ENCODE data around the gene SPACA6. TPM values are rescaled to one million over a fixed set of nuclear protein-coding genes. Genes with fewer than 3 reads are reported as not detected.

Gene SPACA6
- total and polyA plus RNA-seq, 2 donors from 2014 or later: 18.9 to 25.4 TPM

DNA sequence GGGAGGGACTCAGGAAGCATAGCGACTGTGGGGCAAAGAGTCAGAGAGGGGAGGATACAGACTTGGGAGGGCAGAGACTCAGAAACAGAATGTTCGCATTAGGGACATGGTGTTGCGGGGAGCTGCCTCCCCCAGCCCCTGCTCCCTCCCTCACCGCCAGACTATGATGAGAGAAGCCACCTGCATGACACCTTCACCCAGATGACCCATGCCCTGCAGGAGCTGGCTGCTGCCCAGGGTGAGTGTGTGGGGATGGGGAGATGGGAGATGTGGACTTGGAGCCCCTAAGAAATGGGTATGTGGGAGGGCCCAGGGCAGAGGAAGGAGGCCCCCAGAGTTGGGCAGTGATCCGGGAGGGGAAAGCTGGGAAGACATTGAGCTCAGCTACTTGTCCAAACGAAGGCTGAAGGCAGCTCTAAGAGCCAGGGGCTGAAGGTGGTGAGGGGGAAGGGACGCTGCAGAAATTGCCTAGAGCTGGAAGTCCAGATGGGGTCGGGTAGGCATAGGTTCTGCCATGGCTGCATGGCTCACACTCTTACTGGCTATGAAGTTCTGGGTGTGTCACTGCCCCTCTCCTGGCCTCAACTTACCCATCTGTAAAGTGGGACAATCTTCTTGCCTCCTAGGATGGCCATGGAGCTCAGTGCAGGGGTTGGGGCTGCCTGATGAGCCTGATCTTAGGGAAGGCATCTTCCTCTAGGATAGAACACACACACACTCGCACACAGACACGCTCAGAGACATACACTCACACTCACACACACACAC, 1.4 kb downstream of the SPACA6 start:
- Histone ChIP-seq H3K9ac (ENCODE audit: low read length in 3 of 3) (no peak overlapping the region), H3K4me3 (ENCODE audit: low read length in 3 of 3) (no peak overlapping the region), H3K9me3 (ENCODE audit: control insufficient read depth in 2 of 3, insufficient read depth in 1 of 3, low read length in 3 of 3) (no peaks in the 10 kb centered on the region), H3K27me3 (ENCODE audit: control insufficient read depth, insufficient read depth, low read length) (no peaks in the 10 kb centered on the region), H3K4me1 (ENCODE audit: control insufficient read depth in 2 of 3, insufficient read depth in 2 of 3, low read depth in 1 of 3, low read length in 3 of 3) (peaks cover 0 to 11% (median 5%) of the 10 kb centered on the region in 3 donors), H3K27ac (ENCODE audit: low read depth in 2 of 2, low read length in 2 of 2) (no peak overlapping the region), H3K36me3 (ENCODE audit: control insufficient read depth in 2 of 3, insufficient read depth in 3 of 3, low read length in 3 of 3) (peaks cover 16 to 35% (median 21%) of the 10 kb centered on the region in 3 donors)
- TF ChIP-seq, protein P1, sequence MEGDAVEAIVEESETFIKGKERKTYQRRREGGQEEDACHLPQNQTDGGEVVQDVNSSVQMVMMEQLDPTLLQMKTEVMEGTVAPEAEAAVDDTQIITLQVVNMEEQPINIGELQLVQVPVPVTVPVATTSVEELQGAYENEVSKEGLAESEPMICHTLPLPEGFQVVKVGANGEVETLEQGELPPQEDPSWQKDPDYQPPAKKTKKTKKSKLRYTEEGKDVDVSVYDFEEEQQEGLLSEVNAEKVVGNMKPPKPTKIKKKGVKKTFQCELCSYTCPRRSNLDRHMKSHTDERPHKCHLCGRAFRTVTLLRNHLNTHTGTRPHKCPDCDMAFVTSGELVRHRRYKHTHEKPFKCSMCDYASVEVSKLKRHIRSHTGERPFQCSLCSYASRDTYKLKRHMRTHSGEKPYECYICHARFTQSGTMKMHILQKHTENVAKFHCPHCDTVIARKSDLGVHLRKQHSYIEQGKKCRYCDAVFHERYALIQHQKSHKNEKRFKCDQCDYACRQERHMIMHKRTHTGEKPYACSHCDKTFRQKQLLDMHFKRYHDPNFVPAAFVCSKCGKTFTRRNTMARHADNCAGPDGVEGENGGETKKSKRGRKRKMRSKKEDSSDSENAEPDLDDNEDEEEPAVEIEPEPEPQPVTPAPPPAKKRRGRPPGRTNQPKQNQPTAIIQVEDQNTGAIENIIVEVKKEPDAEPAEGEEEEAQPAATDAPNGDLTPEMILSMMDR (IDR thresholded peaks at IDR 0.05; ENCODE audit: borderline replicate concordance, extremely low read depth, insufficient read depth): no peak
- FAIRE-seq (no peak), DNase-seq (no peak)
- intact Hi-C loops (cut with DNase I): no loop called here

DNA sequence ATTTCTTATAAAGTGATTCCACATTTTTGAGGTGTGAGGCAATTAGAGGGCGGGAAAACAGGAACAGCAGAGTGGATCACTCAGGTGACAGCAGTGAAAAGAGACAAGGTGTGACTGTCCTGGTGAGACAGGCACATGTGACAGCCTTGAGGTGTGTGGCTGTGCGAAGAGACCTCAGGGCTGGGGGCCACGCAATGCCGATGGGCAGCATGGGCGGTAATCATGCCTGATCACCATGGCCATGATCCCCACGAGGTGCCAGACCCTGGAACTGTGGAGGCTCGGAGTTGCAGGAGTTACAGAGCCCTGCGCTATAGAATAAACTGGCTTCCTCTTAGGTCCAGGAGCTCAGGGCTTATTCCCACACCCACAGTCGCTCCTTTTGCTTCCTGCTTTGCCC, 2.0 kb downstream of the SPACA6 start:
- Histone ChIP-seq H3K27me3 (ENCODE audit: control insufficient read depth, insufficient read depth, low read length) (no peaks in the 10 kb centered on the region), H3K27ac (ENCODE audit: low read depth in 2 of 2, low read length in 2 of 2) (no peak overlapping the region), H3K4me1 (ENCODE audit: control insufficient read depth in 2 of 3, insufficient read depth in 2 of 3, low read depth in 1 of 3, low read length in 3 of 3) (peaks cover 0 to 11% (median 5%) of the 10 kb centered on the region in 3 donors), H3K9me3 (ENCODE audit: control insufficient read depth in 2 of 3, insufficient read depth in 1 of 3, low read length in 3 of 3) (no peaks in the 10 kb centered on the region), H3K36me3 (ENCODE audit: control insufficient read depth in 2 of 3, insufficient read depth in 3 of 3, low read length in 3 of 3) (peaks cover 16 to 37% (median 21%) of the 10 kb centered on the region in 3 donors), H3K9ac (ENCODE audit: low read length in 3 of 3) (no peak overlapping the region), H3K4me3 (ENCODE audit: low read length in 3 of 3) (no peak overlapping the region)
- FAIRE-seq (no peak), DNase-seq (no peak)
- intact Hi-C loops (cut with DNase I): no loop called here
- TF ChIP-seq, protein P1 (IDR thresholded peaks at IDR 0.05; ENCODE audit: borderline replicate concordance, extremely low read depth, insufficient read depth): no peak

DNA sequence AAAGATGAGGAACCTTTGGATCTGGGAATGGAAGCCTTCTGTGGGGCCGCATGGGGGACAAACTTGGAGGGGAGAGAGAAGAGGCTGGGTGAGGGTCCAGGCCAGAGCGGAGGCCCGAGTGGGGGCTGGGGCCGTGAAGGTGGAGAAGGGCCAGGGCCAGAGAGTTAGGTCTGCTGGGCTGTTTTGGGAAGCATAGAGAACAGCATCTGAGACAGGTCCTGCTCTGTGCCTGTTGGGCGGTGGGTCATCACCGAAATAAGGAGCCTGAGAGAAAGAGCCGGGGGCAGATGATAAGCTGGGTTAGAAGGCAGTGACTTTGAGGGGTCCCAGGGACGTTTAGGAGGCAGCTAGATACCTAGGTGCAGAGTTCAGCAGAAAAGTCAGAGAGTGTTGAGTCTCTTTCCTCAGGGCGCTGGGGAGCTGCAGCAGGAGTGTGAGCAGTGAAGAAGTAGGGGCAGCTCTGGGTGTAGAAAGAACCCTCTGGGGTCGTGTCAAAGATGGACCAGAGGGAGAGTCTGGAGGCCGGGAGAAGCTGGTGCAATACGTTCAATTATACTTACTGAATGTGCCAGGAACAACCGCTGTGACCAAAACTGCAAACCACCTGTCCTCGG, 2.7 kb downstream of the SPACA6 start:
- Histone ChIP-seq H3K9me3 (ENCODE audit: control insufficient read depth in 2 of 3, insufficient read depth in 1 of 3, low read length in 3 of 3) (no peaks in the 10 kb centered on the region), H3K36me3 (ENCODE audit: control insufficient read depth in 2 of 3, insufficient read depth in 3 of 3, low read length in 3 of 3) (peaks cover 16 to 40% (median 21%) of the 10 kb centered on the region in 3 donors), H3K4me1 (ENCODE audit: control insufficient read depth in 2 of 3, insufficient read depth in 2 of 3, low read depth in 1 of 3, low read length in 3 of 3) (peaks cover 0 to 11% (median 5%) of the 10 kb centered on the region in 3 donors), H3K4me3 (ENCODE audit: low read length in 3 of 3) (no peak overlapping the region), H3K27ac (ENCODE audit: low read depth in 2 of 2, low read length in 2 of 2) (no peak overlapping the region), H3K9ac (ENCODE audit: low read length in 3 of 3) (no peak overlapping the region), H3K27me3 (ENCODE audit: control insufficient read depth, insufficient read depth, low read length) (no peaks in the 10 kb centered on the region)
- intact Hi-C loops (cut with DNase I): no loop called here
- DNase-seq: no peak
- TF ChIP-seq, protein P1 (IDR thresholded peaks at IDR 0.05; ENCODE audit: borderline replicate concordance, extremely low read depth, insufficient read depth): no peak
- no peak for FAIRE-seq

Data from kidney (tissue), 14 donors.